Measurements from ENCODE around the gene INHBE. TPM values are rescaled to one million over a fixed set of nuclear protein-coding genes. Genes with fewer than 3 reads are reported as not detected.

INHBE gene
- polyA plus RNA-seq, 3 donors, result not detected

DNA sequence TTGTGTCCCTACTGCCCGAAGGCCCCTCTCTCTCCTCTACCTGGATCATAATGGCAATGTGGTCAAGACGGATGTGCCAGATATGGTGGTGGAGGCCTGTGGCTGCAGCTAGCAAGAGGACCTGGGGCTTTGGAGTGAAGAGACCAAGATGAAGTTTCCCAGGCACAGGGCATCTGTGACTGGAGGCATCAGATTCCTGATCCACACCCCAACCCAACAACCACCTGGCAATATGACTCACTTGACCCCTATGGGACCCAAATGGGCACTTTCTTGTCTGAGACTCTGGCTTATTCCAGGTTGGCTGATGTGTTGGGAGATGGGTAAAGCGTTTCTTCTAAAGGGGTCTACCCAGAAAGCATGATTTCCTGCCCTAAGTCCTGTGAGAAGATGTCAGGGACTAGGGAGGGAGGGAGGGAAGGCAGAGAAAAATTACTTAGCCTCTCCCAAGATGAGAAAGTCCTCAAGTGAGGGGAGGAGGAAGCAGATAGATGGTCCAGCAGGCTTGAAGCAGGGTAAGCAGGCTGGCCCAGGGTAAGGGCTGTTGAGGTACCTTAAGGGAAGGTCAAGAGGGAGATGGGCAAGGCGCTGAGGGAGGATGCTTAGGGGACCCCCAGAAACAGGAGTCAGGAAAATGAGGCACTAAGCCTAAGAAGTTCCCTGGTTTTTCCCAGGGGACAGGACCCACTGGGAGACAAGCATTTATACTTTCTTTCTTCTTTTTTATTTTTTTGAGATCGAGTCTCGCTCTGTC, 1.8 kb downstream of the INHBE start:
- 79 to 92% (median 87%) methylated on average over 6 of the region's 6 CpGs for WGBS, 3 donors
- no peak overlapping the region for H3K27ac ChIP-seq (ENCODE audit: low read depth, low read length)

GRCh38 chr12:57458665-57459054, 3.6 kb downstream of the INHBE start:
- WGBS, 3 donors, result 22 to 35% (median 28%) methylated on average over 3 of the region's 3 CpGs
- H3K27ac ChIP-seq (ENCODE audit: low read depth, low read length), result no peak overlapping the region

GRCh38 chr12:57459055-57459749, 4.1 kb downstream of the INHBE start:
- H3K27ac ChIP-seq (ENCODE audit: low read depth, low read length), result no peak overlapping the region
- 0 to 1% (median 1%) methylated on average over 24 of the region's 24 CpGs for WGBS, 3 donors

GRCh38 chr12:57459750-57460467, 4.8 kb downstream of the INHBE start, which contains the start of gene GLI1:
Gene GLI1, plus strand, starts transcription at chr12:57459785. Its CDS starts 3,907 bp downstream, at chr12:57463692.
- WGBS, 3 donors, result 1 to 2% (median 2%) methylated on average over 17 to 36 of the region's 36 CpGs
- no peak within 1 kb of the TSS for H3K27ac ChIP-seq (ENCODE audit: low read depth, low read length)

DNA sequence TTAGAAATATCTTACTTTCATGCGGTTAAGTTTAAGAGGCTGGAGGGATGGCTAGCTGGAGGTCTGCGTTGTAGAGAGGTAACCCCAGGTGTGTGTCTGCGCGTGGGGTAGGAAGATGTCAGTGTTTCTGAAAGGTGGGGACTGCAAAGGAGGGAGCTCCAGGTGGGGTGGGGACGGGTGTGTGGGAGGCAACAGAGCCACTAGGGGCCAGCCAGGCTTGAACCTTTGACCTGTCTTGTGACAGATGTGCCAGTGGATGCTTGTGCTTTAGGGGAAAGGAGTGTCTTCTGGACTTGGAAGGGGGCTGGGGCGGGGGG, 5.3 kb downstream of the INHBE start:
- H3K27ac ChIP-seq (ENCODE audit: low read depth, low read length), result no peak overlapping the region
- WGBS, 3 donors, result 2 to 5% (median 4%) methylated on average over 6 of the region's 6 CpGs

DNA sequence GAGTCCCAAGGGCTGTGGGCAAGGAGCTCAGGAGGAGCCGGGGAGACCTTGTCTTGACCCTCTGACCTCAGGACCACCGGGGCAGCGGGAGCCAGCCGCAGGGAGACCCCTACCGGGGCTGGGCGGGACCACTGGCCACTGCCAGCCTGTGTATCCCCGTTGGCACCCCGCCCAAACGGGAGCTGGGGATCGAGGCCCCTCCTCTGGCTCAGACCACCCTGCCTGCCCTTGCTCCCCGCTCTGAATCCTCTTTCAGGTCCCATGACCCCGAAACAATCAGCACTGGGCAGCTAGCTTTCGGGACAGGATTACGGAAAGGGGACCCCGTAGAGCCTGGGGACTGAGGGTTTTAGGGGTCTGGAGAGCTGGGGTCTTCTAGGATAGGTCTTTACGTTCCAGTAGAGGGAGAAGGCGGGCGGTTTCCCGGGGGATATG, 5.8 kb downstream of the INHBE start:
- no peak overlapping the region for H3K27ac ChIP-seq (ENCODE audit: low read depth, low read length)
- 2 to 4% (median 2%) methylated on average over 16 to 19 of the region's 19 CpGs for WGBS, 3 donors

DNA sequence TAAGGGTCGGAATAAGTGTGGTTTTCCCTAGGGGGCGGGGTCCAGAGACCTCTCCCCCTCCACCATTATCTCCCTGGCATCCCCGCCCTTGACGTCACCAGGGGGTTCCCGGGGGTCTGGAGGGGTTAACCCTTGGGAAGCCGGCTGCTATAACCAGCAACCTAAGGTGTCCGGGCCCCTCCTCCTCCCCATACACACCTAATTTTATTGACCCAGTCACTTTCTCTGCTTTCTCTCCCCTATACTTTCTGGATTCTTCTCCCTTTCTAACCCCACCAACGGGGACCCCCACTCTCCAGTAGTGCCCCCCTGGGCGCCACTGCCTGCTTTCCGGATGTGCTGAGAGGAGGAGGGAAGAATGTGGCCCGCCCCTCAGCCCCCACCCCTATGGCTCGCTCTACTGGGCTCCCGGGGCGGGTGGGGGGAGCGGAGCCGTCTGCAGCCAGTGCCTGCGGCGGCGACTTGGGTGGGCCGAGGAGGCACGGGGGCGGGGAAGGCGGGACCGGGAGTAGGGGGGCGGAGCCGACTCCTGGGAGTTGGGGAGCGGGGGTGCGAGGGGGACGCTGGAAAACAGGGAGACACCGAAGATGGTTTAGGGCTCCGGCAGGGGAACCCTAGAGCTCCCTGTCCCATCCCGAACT, 6.3 kb downstream of the INHBE start:
- no peak overlapping the region for H3K27ac ChIP-seq (ENCODE audit: low read depth, low read length)
- WGBS, 3 donors, result 1% methylated on average over 27 to 32 of the region's 32 CpGs

DNA sequence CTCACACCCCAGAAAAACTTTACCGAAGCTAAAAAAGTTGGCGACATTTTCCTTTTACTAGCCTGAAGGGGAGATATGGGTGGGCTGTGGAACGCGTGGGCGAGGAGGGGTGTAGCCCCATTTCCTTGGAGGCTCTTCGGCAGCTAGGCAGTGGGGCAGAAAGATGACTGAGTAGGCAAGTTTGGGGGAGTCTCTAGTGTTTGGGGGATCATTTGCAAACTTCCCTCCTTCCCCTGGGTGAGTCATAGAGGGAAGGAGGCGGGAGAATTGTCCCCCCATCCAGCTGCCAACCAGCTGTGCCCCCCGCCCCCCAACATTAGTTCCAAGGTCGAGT, 6.8 kb downstream of the INHBE start:
- H3K27ac ChIP-seq (ENCODE audit: low read depth, low read length), result no peak overlapping the region
- 0 to 1% (median 1%) methylated on average over 8 to 9 of the region's 9 CpGs for WGBS, 3 donors

DNA sequence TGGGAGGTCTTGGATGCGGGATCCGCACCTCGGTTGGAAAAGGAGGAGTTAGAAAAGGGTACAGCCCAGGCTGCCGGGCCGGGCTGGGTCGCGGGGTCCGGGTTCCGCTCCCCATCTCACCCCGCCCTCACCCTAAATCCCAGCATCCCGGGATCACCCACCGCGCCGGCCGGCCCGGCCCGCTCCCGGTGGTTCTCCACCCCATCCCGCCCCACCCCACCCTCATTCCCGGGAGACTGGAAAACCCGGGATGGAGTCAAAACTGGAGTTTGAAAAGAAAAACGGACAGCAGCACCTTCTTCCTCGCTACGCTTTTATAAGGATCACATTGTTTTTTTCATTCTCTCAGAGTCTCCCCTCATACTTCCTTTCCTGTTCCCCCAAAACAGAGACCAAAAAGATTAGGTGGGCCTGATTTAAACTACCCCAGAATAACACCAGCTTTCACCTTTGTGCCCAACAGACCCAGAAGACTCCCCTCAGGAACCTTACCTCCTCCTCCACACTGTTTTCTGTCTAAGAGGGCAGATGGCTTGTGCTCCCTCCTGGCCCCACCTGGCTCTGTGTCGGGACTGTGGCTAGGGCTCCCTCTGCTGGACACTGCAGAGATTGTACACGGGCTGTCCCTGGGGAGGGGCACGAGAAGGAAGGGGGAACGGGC, 7.3 kb downstream of the INHBE start:
- 1% methylated on average over 24 to 28 of the region's 28 CpGs for WGBS, 3 donors
- no peak overlapping the region for H3K27ac ChIP-seq (ENCODE audit: low read depth, low read length)

- H3K27ac ChIP-seq (ENCODE audit: low read depth, low read length), result no peak overlapping the region
- 22 to 38% (median 33%) methylated on average over 5 of the region's 5 CpGs for WGBS, 3 donors
Measured at GRCh38 chr12:57462912-57463253, 7.8 kb downstream of the INHBE start.

DNA sequence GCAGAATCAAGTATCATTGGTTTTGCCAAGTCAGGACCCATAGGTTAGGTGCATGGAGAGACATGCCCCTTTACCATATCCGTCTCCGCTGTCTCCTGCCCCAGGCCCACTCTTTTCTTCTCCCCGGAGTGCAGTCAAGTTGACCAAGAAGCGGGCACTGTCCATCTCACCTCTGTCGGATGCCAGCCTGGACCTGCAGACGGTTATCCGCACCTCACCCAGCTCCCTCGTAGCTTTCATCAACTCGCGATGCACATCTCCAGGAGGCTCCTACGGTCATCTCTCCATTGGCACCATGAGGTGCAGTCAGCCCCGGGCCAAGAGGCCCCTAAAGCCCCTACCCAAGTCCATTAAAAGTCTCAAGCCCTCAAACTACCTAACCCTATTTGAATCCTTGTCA, 9.5 kb downstream of the INHBE start:
- H3K27ac ChIP-seq (ENCODE audit: low read depth, low read length), result no peak overlapping the region
- 86 to 94% (median 93%) methylated on average over 12 of the region's 12 CpGs for WGBS, 3 donors

- 75 to 80% (median 79%) methylated on average over 6 of the region's 6 CpGs for WGBS, 3 donors
- no peak overlapping the region for H3K27ac ChIP-seq (ENCODE audit: low read depth, low read length)
Measured at GRCh38 chr12:57465030-57465746, 10.1 kb downstream of the INHBE start.

- 60 to 79% (median 78%) methylated on average over 14 of the region's 14 CpGs for WGBS, 3 donors
- no peak overlapping the region for H3K27ac ChIP-seq (ENCODE audit: low read depth, low read length)
Measured at GRCh38 chr12:57465747-57466505, 10.8 kb downstream of the INHBE start.

DNA sequence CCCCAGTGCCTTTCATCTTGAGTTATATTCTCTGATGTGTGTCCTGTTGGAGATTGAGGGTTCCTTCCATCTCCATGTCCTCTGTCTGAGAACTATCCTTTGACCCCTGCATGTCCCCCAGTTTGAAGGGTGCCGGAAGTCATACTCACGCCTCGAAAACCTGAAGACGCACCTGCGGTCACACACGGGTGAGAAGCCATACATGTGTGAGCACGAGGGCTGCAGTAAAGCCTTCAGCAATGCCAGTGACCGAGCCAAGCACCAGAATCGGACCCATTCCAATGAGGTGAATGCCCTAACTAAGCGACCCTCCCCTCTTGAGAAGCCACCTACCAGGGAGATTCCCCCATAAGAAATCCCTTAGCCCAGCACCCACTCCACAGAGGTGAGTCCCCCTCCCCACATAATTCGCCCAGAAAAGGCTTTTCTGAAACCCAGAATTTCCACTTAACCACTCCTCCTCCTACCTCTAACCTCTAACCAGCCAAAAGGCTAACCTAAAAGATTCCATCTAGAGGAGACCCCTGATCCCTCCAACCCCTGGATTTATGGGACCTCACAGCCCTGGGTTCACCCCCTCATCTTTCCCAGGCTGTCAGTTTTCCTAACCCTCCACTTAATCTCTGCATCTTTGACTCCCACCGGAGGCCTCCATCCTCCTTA, 12.2 kb downstream of the INHBE start:
- 76 to 90% (median 86%) methylated on average over 12 of the region's 12 CpGs for WGBS, 3 donors
- H3K27ac ChIP-seq (ENCODE audit: low read depth, low read length), result no peak overlapping the region

DNA sequence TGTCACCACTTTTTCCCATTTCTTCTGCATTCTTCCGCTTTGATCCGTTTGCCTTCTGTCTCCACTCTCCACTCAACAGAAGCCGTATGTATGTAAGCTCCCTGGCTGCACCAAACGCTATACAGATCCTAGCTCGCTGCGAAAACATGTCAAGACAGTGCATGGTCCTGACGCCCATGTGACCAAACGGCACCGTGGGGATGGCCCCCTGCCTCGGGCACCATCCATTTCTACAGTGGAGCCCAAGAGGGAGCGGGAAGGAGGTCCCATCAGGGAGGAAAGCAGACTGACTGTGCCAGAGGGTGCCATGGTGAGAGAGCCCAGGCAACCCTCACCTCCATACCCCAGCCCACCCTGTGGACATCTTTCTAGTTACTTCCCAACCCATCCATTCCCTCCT, 12.8 kb downstream of the INHBE start:
- H3K27ac ChIP-seq (ENCODE audit: low read depth, low read length), result no peak overlapping the region
- 70 to 87% (median 87%) methylated on average over 11 of the region's 11 CpGs for WGBS, 3 donors

- 81 to 83% (median 82%) methylated on average over 10 of the region's 10 CpGs for WGBS, 3 donors
- no peak overlapping the region for H3K27ac ChIP-seq (ENCODE audit: low read depth, low read length)
Measured at GRCh38 chr12:57469296-57470164, 14.4 kb downstream of the INHBE start.

Data from adipose tissue (tissue), 3 donors.